GM21723 (cell line): ENCODE measurements around the gene CTIF.

Experiments
- ATAC-seq: cut with Tn5 transposase; IDR thresholded peaks from one replicate; pipeline ENCODE4 v1.9.1; 2021; ENCODE audit warnings: mild to moderate bottlenecking, moderate library complexity; ENCODE audit not compliant: unreplicated experiment

CTIF gene

GRCh38 chr18:48599391-48599790 is 60.6 kb downstream of the CTIF start:
- no peak for ATAC-seq

GRCh38 chr18:48600046-48600445 is 61.2 kb downstream of the CTIF start:
- no peak for ATAC-seq

- no peak for ATAC-seq
Measured at GRCh38 chr18:48600456-48601090, 61.7 kb downstream of the CTIF start.

- no peak for ATAC-seq
Measured at GRCh38 chr18:48601343-48601742, 62.5 kb downstream of the CTIF start.

GRCh38 chr18:48602759-48603390 is 64.0 kb downstream of the CTIF start:
- ATAC-seq = no peak

- no peak for ATAC-seq
Measured at GRCh38 chr18:48605408-48605845, 66.6 kb downstream of the CTIF start.

GRCh38 chr18:48607056-48607984 is 68.5 kb downstream of the CTIF start:
- ATAC-seq = no peak

- ATAC-seq = no peak
Measured at GRCh38 chr18:48608581-48608980, 69.8 kb downstream of the CTIF start.

GRCh38 chr18:48609114-48609513 is 70.3 kb downstream of the CTIF start:
- no peak for ATAC-seq

GRCh38 chr18:48609820-48610815 is 71.3 kb downstream of the CTIF start:
- ATAC-seq = no peak

GRCh38 chr18:48611203-48611602 is 72.4 kb downstream of the CTIF start:
- no peak for ATAC-seq

- no peak for ATAC-seq
Measured at GRCh38 chr18:48611785-48612480, 73.1 kb downstream of the CTIF start.

GRCh38 chr18:48612511-48612910 is 73.7 kb downstream of the CTIF start:
- ATAC-seq = no peak

GRCh38 chr18:48612917-48613316 is 74.1 kb downstream of the CTIF start:
- ATAC-seq = no peak

GRCh38 chr18:48613589-48614404 is 75.0 kb downstream of the CTIF start:
- no peak for ATAC-seq

GRCh38 chr18:48615566-48616401 is 77.0 kb downstream of the CTIF start:
- no peak for ATAC-seq

- ATAC-seq = no peak
Measured at GRCh38 chr18:48616484-48617255, 77.8 kb downstream of the CTIF start.
